Superior temporal gyrus (tissue), 1 donor: ENCODE data around the gene SPATS2L.
"Not testable (repeated sequence)": the region's sequence is repeated elsewhere in the genome, so short reads cannot be mapped to it uniquely, and the experiment has no call there.

Source experiments
- DNase-seq: peaks from one replicate; pipeline ENCODE4 v3.0.0-alpha.2; 2016; ENCODE audit errors: extremely low spot score

SPATS2L gene

GRCh38 chr2:200320344-200320743, 13.9 kb downstream of the SPATS2L start:
- peak; percentile 78 for DNase-seq

- DNase-seq: peak; percentile 50
These were observed 14.5 kb downstream of the SPATS2L start for GRCh38 chr2:200320991-200321390.

GRCh38 chr2:200321780-200322534, 15.5 kb downstream of the SPATS2L start:
- DNase-seq: peak; percentile 68

DNA sequence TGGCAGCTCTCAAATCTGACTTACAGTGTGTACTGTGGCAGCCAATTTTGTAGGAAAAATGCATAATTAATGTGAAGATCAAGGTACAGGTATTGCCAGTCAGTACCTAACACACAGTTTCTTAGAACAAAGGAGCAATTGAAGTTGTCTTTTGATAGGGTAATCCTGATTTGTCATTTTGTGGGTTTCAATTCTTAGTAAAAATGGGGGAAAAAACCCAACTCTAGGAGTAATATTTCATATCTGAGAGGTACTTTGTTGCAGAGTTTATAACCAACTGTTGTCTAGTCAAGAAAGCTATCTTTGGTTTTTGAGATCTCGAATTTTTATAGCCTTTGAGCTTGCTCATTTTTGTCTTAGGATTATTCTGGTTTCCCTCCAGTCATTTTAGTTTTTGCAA, 16.1 kb downstream of the SPATS2L start:
- no peak for DNase-seq

DNA sequence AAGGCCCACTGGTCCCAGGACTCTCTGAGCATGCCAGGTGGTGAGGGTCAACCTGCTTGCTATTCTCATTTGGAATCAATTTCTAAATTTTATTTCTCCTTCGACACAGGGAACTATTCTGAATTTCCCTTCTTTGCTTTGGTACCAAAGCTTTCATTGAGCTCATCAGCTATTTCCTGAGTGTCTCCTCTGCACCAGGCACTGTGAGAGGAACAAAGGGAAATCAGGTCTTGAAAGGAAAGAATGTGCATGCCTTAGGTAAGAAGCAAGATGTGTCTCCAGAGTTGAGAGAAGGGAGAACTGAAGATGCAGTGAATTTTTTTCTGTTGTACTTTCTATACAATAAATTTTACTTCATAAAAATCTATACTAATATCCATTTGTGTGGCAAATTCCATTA, 17.9 kb downstream of the SPATS2L start:
- DNase-seq: no peak

DNA sequence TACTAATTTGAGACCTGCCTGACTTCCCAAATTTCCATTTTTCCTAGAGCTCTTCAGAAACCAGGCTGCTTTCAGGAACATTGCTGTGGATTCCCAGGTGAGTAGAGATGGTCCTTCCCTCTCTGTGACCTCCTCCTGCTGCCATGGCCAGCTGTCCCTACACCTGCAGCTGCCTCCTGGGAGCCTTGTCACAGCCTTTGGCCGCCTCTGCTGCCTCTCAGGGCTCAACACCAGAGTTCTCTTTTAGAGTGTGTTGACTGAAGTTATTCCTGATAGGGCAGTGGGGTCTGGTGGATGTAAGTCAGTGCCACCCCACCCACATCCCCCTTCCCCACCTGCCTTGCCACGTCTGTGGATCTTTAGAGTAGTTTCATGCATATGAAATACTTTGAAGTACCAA, 22.9 kb downstream of the SPATS2L start:
- no peak for DNase-seq

- no peak for DNase-seq
These were observed 23.3 kb downstream of the SPATS2L start for GRCh38 chr2:200329798-200330197.

DNA sequence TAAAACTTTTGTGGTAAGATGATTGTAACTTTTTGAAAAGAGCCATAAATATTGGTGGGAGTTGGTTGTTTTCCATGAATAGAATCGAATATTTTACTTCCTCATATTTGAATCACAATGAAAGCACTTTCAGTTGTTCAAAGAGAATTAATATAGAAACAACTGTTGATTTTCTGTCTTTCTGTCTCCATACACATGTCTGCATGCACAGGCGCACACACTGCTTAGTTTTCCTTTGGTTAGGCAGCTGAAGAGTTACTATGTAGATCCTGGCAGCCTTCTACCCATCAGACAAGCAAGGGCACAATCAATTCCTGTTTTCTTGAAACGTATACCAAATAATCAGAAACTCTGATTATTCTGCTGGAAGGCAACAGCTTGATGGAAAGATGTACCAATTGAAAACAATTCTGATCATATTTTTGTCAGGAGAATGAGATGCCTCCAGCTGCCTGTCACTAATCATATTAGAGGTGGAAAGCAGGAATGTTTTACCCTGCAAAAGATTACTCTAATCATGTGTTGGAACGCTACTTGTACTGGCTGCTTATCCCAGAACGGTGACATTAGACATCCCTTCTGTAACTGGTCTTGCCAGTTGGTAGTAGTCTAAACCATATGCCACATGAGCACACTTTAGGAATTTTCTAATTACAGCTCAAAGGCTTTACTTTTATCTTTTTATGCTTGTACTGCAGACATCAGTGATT, 24.0 kb downstream of the SPATS2L start:
- no peak for DNase-seq

DNA sequence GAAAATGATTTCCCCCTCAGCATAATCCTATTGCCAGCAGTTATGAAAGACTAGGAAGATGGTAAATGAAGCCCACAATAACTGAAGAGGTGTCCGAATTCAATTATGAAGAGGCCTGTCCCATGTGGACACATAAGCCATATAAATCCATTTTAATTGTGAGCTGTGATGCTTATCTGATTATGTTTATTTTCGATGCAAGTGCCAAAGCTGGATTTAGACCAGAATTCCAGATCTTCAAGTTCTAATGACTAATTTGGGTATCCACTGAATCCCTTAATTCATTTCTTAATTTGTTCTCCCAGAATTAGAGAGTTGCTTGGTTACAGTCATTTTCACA, 24.5 kb downstream of the SPATS2L start:
- DNase-seq: no peak

DNA sequence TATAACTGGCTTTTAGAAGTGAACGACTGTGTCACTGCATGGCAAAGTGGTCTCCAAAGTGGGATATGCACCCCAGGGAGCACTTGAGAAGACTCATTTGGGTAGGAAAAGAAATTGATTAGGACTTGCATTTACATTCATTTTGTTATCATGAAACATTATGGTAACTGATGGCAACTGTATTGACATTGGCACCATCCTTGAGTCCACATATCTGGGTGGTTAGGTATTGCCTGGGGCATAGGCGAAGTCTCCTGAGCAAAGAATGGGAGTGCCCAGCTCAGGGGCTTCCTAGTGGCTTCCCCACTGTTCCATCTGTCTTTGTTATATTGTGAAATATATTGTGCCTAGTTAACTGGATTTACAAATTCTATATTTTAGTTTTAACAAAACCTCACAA, 29.2 kb downstream of the SPATS2L start:
- DNase-seq: no peak

- no peak for DNase-seq
These were observed 30.6 kb downstream of the SPATS2L start for GRCh38 chr2:200336980-200337615.

DNA sequence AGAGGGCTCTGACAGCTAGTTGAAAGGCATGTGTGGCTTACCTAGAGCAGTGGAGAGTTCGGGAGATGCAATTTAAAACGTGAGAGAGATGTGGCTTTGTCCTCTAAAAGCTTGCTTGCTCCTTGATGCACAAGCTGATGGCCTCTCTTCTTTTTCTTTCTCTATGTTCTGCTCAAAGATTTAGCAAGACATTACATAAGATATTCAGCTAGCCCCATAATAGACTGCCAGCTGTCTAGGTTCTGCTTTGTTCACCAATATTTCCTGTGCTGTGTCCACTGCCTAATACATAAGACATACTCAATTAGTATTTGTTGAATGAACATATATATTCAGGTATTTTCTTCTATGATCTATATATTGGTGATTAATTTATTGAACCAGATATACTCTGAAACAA, 31.1 kb downstream of the SPATS2L start:
- DNase-seq: peak; percentile 59

DNA sequence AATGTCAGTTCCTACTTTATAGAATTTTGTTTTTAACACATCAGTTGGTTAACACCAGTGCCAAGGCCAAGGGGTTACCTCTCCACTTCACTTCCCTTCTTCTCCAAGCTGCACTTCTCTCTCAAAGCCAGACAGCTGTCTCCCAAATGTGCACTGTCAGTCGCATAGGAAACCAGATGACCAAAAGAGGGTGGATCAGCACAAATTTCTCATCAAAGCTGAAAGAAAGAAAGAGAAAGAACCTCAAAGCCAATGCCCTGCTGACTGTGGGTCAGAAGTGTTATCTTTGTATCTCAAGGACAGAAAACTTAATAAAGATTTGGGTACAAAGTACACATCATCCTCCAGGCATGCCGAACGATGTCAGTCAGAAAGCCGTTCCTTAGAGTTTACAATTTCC, 32.2 kb downstream of the SPATS2L start:
- DNase-seq: no peak

GRCh38 chr2:200340508-200341224, 34.2 kb downstream of the SPATS2L start:
- no peak for DNase-seq

DNA sequence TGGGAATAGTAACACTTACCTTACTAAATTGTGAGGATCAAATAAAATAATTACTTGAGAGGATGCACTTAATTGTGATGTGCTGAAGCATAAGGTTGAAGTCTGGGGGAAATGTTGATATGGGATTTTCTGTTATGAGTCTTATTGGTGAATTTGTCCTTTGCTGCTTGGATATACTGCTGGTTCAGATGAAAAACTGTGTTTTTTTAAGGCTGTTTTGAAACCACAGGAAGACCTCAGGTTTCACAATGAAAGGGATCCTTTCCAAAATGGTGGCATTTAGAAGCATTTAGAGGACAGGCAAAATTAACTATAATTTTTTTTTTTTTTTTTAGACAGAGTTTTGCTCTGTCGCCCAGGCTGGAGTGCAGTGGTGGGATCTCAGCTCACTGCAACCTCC, 34.9 kb downstream of the SPATS2L start:
- DNase-seq: no peak

GRCh38 chr2:200342235-200342634, 35.7 kb downstream of the SPATS2L start:
- DNase-seq: no peak

GRCh38 chr2:200342654-200343053, 36.2 kb downstream of the SPATS2L start:
- DNase-seq: no peak

DNA sequence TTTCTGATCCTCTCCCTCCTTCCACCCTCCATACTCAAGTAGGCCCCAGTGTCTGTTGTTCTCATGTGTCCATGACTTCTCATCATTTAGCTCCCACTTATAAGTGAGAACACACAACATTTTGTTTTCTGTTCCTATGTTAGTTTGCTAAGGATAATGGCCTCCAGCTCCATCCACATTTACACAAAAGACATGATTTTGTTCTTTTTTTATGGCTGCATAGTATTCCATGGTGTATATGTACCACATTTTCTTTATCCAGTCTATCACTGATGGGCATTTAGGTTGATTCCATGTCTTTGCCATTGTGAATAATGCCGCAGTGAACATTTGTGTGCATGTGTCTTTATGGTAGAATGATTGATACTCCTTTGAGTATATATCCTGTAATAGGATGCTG, 37.7 kb downstream of the SPATS2L start:
- not testable (repeated sequence) for DNase-seq

DNA sequence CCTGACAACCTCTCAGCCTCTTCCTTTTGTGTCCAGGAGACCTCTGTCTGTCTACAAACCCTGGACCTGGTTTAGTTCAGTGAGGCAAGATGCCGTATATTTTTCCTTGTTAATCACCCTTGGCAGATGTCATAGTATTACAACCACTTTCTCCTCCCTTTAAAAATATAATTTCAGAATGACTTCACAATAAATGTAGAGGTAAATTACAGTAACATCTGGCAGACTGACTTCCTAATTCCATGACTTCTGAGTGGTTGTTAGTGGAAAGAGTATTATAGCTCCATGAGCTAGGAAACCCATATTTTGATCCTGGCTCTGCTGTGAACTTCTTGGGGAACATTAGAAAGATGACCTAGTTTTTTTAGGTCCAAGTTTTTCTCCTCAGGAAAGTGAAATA, 39.5 kb downstream of the SPATS2L start:
- DNase-seq: no peak

DNA sequence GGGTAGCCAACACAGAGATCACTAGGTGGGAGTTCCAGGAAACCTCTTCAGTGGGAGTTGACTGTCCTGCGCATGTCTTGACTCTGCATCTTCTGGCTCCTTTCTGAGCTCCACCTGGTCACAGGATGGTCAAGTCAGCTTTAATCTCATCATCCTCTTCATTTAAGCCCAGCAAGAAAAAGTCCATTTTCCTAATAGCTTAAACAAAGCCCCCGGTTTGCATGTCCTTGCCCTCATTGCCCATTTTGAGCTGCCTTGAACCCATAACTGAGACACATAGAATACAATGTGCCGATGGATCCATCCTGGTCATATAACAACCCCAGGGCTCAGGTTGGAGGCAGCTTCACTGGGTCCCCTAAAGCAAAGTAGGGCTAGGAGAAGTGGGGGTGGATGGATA, 40.8 kb downstream of the SPATS2L start:
- no peak for DNase-seq

DNA sequence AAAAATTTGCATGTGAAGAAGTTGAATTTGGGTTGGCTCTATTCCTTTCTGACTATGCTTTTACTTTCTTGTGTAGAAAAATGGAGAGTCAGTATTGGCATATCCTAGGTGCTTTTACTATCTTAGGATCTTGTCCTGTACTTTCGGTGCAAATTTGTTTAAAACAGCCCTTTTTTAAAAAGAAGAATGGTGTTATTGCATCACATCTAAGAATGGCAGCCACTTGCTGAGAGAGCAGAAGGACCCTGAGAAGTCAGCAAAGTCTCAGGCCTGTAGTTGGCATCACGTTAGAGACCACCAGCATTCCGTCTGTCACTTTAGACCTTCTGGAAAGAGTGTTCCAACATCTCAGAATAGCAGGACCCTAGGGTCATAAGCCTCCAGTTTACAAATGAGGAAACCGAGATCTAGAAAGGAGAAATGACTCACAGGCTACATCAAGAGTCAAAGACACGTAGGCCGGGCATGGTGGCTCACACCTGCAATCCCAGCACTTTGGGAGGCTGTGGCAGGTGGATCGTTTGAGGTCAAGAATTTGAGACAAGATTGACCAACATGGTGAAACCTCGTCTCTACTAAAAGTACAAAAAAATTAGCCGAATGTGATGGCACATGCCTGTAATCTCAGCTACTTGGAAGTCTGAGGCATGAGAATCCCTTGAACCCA, 42.5 kb downstream of the SPATS2L start:
- no peak for DNase-seq

- DNase-seq: no peak
These were observed 43.4 kb downstream of the SPATS2L start for GRCh38 chr2:200349868-200350267.
